GM12875 (cell line): ENCODE data around the gene CEMP1.

Experiments
- H3K4me3 ChIP-seq: one replicate; pipeline ENCODE4 v1.5.1; 2011; ENCODE audit warnings: low read depth, low read length, control low read depth
- TF ChIP-seq, protein P1 (sequence below): IDR thresholded peaks from 2 replicates; pipeline ENCODE4 v1.5.1; 2011; ENCODE audit warnings: low read depth, mild to moderate bottlenecking, control low read depth, inconsistent platforms, low read length, moderate library complexity, borderline replicate concordance; ENCODE audit not compliant: insufficient read depth

CEMP1 gene

DNA sequence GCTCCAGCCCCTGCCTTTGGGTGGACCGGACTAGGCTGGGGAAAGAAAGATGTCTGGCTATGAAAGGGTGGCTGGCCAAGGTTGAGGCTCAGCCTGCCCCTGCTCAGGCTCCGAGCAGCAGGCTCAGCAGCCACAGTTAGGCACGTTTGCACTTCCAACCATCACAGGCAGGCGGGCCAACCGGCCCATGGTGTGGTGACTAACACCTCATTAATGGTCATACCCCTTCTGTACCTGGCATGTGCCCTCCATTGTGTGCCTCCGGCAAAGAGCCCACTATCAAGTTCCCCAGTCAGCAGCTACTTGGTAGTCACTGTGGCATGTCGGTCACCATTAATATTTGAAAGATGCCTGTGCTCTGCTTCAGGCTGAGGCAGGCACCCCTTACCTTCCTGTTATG, 49.5 kb downstream of the CEMP1 start:
- H3K4me3 ChIP-seq = no peak overlapping the region
- TF ChIP-seq, protein P1, sequence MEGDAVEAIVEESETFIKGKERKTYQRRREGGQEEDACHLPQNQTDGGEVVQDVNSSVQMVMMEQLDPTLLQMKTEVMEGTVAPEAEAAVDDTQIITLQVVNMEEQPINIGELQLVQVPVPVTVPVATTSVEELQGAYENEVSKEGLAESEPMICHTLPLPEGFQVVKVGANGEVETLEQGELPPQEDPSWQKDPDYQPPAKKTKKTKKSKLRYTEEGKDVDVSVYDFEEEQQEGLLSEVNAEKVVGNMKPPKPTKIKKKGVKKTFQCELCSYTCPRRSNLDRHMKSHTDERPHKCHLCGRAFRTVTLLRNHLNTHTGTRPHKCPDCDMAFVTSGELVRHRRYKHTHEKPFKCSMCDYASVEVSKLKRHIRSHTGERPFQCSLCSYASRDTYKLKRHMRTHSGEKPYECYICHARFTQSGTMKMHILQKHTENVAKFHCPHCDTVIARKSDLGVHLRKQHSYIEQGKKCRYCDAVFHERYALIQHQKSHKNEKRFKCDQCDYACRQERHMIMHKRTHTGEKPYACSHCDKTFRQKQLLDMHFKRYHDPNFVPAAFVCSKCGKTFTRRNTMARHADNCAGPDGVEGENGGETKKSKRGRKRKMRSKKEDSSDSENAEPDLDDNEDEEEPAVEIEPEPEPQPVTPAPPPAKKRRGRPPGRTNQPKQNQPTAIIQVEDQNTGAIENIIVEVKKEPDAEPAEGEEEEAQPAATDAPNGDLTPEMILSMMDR = no peak

DNA sequence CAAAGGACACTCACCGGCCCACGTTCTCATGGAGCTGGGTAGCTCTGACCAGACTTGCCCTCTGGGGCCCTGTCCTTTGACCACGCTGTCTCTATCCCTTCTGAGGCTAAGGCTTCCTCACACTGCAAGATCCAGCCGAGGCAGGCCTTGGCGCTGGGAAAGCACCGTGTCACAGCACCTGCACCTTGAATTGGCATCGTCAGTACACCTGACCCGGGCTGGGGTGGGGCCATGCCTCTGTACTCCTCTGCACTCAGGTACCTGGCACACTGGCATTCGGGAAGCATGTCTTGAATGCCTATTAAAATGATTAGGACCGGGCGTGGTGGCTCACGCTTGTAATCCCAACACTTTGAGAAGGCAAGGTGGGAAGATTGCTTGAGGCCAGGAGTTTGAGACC, 50.3 kb downstream of the CEMP1 start:
- TF ChIP-seq, protein P1 = no peak
- H3K4me3 ChIP-seq = no peak overlapping the region
